HG03457 (cell line): ENCODE results near the gene GNG14.
"Not testable (repeated sequence)": the region's sequence is repeated elsewhere in the genome, so short reads cannot be mapped to it uniquely, and the experiment has no call there.

Experiments
- ATAC-seq: cut with Tn5 transposase; IDR thresholded peaks from one replicate; pipeline ENCODE4 v1.9.1; 2021; ENCODE audit warnings: moderate number of reproducible peaks; ENCODE audit not compliant: unreplicated experiment

GNG14 gene

GRCh38 chr19:12687496-12688196 is at the start of gene GNG14:
Gene GNG14, plus strand, starts transcription at chr19:12687998. Its CDS starts 51 bp downstream, at chr19:12688049.
- ATAC-seq, result no peak

GRCh38 chr19:12638611-12639182 is 49.1 kb upstream of the GNG14 start:
- ATAC-seq, result no peak

GRCh38 chr19:12639901-12640613 is 47.7 kb upstream of the GNG14 start:
- no peak for ATAC-seq

DNA sequence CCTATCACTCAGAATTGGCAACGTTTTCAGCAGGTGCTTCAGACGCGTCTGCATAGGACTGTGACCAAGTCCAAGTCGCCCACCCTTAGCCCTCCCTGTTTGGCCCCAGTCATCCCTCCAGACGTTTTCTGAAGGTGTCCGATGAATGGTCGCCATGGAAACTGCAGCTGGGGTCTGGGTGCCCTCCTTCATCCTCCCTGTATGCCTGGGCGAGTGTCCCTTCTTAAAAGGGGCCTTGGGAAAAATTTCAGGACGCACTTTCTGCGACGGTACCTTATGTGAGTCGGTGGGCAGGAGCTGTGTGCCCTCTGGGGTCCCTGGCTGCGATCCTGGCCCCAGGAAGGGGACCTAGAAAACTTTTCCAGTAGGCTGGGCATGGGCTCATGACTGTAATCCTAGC is 46.3 kb upstream of the GNG14 start:
- ATAC-seq, result no peak

GRCh38 chr19:12642506-12642905 is 45.3 kb upstream of the GNG14 start:
- no peak for ATAC-seq

DNA sequence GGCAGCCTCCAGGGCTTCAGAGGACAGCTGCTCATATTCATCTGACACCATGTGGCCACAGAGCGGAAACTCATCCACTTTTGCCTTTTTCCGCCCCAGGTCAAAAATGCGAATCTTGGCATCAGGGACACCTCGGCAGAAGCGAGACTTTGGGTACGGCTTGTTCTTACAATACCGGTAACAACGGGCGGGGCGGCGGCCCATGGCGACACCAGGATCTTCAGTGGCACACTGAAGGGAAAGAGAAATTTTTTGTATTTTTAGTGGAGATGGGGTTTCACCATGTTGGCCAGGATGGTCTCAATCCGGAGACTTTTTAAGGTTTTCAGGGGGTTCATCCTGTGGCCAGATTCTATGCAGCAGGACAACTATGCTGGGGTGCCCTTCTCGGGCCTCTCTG is 44.1 kb upstream of the GNG14 start:
- not testable (repeated sequence) for ATAC-seq

DNA sequence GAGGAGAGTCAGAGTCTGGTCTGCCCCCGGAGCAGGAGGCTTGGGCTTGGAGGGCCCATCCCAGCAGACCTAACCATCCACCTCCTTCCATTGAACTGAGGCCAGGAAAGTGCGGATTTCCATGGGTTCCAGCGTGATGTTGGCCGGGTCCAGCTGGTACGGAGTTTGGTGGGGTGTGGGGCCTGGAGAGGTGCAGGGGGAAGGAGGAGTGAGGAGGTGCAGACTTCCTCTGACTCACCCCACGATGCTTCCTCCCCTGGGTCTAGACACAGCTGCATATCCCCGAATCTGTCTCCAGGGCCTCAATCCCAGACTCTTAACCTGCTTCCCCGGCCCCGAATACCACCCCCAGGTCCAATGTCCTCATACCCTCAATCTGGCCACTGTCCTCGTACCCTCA is 41.2 kb upstream of the GNG14 start:
- ATAC-seq, result no peak

DNA sequence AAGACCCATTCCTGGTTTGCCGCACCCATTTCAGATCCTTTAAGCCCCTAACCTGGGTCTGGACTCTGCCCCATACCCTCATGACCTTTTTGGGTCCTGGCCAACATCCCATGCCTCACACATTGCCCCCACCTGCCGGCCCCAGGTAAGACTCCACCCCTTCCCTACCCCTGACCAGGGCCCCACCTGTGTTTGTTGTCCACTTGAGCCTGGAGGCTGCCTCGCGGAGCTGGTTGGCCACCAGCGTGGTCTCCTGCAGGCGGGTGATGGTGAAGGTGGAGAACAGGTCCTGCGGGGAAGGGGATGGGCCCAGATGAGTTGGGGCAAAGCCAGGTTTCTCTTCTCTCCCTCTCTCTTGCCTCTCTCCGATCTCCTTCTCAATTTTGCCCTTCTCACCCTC is 40.8 kb upstream of the GNG14 start:
- ATAC-seq, result no peak

DNA sequence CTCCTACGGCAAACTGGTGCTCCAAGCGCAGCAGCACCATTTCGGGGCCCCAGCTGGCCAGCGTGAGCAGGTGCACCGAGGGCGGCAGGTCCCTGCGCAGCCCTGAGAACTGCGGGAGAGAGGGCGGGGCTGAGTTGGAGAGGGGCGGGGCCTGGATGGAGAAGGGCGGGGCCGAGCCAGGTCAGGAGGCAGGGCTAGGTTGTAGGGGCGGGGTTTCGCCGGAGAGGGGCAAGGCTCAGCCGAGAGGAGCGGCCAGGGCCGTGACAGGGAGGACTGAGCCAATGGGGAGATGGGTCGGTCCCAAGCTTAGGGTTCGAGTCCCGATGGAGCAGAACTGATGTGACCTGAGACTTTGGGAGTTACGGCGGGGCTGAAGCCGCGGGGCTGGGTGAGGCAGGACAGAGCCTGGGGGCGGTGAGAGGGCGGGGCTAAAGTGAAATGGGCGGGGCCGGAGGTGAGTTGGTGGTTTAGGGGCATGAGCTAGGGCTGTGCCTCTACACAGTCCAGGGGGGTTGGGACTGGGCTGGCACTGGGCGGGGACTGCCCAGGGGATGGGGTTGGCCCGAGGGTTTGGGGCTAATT is 40.2 kb upstream of the GNG14 start:
- no peak for ATAC-seq

- ATAC-seq, result no peak
These were observed 39.7 kb upstream of the GNG14 start for GRCh38 chr19:12648088-12648487.

DNA sequence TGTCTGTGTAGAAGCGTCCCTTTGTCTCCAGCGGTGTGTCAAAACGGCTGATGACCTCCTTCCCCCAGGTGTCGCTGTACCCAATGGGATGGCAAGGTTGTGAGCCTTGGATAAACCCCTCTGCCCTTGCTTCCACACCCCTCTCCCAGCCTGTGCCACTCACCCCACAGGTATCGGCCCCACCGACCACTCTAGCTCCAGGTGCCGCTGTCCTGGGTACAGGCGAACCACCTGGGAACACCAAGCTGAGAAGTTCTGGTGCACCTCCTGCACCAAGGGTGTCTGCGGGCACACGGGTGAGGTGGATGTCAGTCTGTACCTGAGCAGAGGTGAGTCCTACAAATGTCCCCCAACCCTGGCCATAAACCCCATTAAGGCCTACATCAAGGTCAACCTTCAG is 37.9 kb upstream of the GNG14 start:
- ATAC-seq, result no peak

DNA sequence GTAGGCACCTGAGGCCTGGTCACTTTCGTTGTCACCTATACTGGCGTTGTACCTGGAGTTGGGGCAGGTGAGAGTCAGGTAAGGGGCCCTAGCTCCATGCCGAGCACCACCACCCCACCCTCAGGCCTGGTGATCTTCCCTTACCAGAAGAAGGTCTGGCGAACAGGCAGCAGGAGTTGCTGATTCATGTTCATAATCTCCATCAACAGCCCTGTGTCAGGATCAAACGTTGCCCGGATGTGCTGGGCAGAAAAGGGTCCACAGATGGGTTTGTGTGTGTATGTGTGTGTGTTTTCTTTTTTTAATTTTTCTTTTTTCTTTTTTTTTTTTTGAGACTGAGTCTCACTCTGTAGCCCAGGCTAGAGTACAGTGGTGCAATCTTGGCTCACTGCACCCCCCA is 35.6 kb upstream of the GNG14 start:
- no peak for ATAC-seq

DNA sequence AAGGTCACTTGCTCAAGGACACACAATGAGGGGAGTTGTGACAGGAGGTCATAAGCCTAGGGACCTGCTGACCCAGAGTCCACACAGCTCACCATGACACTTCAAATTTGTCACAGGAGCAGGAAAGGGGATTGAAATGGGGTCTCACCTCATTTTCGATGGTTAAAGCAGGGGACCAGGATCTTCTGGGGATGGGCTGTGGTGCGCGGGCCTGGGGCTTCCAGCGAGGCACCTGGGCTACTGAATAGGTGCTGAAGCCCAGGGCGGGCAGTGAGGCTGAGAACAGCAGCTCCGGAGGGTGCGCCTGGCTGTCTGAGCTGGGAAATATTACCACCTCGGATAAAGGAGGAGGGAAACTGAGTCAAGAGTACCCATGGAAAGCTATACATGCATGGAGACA is 32.3 kb upstream of the GNG14 start:
- ATAC-seq, result no peak

DNA sequence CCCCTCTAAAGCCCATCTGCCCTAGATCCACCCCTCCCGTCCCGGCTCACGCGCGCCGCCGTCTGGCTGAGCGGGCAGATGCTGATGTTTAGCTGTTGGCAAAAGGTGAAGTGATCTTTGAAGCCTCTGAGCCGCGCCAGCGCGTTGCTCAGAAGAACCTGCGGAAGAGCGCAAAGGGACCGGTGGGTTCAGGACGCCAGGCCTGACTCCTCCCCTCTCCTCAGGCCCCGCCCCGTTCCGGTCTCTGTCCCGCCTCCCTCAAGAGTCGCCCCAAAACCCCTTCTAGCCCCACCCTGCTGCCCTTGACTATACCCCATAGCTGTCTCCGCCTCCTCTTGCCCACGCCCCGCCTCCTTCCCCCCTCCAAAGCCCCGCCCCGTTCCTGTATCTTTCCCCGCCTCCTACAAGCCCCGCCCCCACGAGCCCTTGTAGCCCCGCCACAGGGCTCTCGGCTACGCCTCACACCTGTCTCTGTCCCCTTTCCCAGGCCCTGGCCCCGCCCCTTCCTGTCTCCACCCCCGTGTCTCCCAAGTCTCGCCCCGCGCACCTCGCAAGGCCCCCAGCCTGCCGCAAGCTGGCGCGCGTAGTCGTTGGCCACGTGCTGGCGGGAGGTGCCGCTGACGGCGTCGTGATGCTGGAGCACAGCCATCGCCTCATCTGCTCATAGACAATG is 30.8 kb upstream of the GNG14 start:
- ATAC-seq, result no peak

DNA sequence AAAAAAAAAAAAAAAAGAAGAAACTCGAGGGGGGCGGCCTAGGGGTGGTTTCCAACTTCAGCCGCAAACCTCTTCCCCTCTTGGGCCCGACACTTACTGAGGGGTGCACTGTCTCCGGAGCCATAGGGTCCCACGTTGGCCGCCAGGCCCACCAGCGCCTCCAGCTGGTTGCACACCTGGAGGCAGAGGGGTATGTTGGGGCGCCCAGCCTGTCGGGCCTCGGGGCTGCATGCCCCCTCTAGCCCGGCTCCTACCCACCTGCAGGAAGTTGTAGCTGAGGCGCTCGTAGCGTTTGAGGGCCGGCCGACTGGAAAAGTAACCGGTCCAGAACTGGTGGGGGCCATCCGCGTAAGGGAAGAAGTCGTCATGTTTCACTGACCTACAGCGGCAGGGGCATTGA is 29.8 kb upstream of the GNG14 start:
- ATAC-seq, result no peak

DNA sequence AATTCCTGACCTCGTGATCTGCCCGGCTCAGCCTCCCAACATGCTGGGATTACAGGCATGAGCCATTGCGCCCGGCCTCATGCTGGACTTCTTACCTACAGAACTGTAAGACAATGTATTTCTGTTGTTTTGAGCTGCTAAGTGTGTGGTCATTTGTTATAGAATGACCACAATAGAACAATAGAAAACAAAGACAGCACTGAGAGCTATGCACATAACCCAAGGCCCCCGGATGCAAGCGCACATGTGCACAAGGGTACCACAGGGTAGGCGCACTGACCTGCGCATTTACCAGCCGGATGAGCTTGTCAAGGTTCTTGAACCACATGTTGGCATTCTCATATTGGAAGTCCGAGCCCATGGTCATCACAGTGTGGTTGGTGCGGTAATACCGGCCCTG is 26.8 kb upstream of the GNG14 start:
- no peak for ATAC-seq

GRCh38 chr19:12664406-12665280 is 23.2 kb upstream of the GNG14 start:
- no peak for ATAC-seq

DNA sequence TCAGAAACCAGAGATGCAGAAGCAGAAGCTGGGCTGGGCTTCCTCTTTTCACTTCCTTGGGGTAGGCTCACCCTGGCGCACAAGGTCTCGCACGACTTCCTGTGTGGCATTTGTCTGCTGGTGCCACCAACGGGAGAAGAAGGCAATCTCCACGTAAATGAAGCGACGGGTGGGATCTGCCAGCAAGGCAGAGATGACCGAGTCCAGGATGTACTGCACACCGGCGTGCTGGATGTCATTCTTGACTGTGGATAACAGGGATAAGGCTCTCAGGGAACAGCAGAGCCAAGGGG is 22.6 kb upstream of the GNG14 start:
- no peak for ATAC-seq

GRCh38 chr19:12665671-12666264 is 22.0 kb upstream of the GNG14 start:
- no peak for ATAC-seq
